ENCODE results near the gene MYO10. TPM values are rescaled to one million over a fixed set of nuclear protein-coding genes. Genes with fewer than 3 reads are reported as not detected.

MYO10 gene
- total RNA-seq, 2 experiments from 2014 or later: 0.03 to 1.7 TPM

GRCh38 chr5:16707869-16708192 lies 228.3 kb downstream of the MYO10 start:
- H3K4me3 ChIP-seq (ENCODE audit: low read depth, low read length, poor library complexity, severe bottlenecking): no peak overlapping the region
- H4K20me1 ChIP-seq (ENCODE audit: insufficient read depth, low read length): no peaks in the 10 kb centered on the region
- H2AFZ ChIP-seq (ENCODE audit: low read length): no peak overlapping the region
- intact Hi-C loops (cut with micrococcal nuclease; ENCODE audit: unreplicated experiment): no loop called here
- CTCF ChIA-PET (ENCODE audit: unreplicated experiment): no interaction called here
- no peaks in the 10 kb centered on the region for H3K36me3 ChIP-seq (ENCODE audit: insufficient read depth, low read length)
- DNase-seq (ENCODE audit: low spot score): no peak
- H3K4me2 ChIP-seq (ENCODE audit: low read length): no peak overlapping the region
- H3K27ac ChIP-seq (ENCODE audit: low read depth, low read length, poor library complexity, severe bottlenecking): no peak overlapping the region
- H3K9me2 ChIP-seq (ENCODE audit: insufficient read depth, low read length): no peaks in the 10 kb centered on the region
- H3K4me1 ChIP-seq (ENCODE audit: insufficient read depth, low read length, poor library complexity, severe bottlenecking): no peaks in the 10 kb centered on the region
- no peaks in the 10 kb centered on the region for H3K9me3 ChIP-seq (ENCODE audit: low read length)
- TF ChIP-seq, protein P1, sequence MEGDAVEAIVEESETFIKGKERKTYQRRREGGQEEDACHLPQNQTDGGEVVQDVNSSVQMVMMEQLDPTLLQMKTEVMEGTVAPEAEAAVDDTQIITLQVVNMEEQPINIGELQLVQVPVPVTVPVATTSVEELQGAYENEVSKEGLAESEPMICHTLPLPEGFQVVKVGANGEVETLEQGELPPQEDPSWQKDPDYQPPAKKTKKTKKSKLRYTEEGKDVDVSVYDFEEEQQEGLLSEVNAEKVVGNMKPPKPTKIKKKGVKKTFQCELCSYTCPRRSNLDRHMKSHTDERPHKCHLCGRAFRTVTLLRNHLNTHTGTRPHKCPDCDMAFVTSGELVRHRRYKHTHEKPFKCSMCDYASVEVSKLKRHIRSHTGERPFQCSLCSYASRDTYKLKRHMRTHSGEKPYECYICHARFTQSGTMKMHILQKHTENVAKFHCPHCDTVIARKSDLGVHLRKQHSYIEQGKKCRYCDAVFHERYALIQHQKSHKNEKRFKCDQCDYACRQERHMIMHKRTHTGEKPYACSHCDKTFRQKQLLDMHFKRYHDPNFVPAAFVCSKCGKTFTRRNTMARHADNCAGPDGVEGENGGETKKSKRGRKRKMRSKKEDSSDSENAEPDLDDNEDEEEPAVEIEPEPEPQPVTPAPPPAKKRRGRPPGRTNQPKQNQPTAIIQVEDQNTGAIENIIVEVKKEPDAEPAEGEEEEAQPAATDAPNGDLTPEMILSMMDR (conservative IDR thresholded peaks at IDR 0.05; ENCODE audit: low read length): no peak
- no peak for TF ChIP-seq EZH2phosphoT487 (IDR thresholded peaks at IDR 0.05; ENCODE audit: borderline replicate concordance, low read depth, low read length)
- H3K79me2 ChIP-seq (ENCODE audit: insufficient read depth, low read depth, low read length): no peaks in the 10 kb centered on the region
- POLR2A ChIA-PET: interaction anchor here (0.6 kb wide), 1 partner anchor 1135 kb away, joined by 7 read pairs; no protein-coding TSS in a partner anchor
- BruUV-seq (replicated peaks): no TSS peak

DNA sequence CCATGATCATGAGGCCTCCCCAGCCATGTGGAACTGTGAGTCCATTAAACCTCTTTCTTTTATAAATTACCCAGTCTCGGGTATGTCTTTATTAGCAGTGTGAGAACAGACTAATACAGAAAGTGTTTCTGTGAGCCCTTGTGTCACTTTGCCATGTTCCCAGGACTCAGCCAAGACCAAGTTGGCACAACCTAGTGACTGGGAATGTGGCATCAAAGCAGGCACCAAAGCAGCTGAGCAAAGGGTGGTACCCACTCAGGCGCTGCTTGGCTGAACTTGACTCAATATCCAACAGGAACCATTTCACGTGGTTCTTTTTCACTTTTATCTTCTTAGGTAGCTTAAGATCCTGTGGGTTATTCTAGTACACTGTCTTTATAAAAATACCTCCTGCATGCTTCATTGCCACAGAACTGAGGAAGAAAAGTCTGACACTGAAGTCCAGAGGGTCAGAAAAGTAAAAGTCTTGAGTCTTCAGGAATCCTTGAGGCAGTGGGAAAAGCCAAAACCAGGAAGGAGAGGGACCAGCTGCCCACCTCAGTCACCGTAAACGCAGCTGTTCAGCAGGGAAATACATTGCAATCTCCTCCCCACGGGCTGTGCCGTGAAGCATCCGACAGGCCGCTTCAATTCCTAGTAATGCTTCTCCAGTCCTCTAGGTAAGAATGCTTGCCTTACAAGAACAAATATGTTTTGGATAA lies 228.8 kb downstream of the MYO10 start:
- TF ChIP-seq, protein P1 (conservative IDR thresholded peaks at IDR 0.05; ENCODE audit: low read length): no peak
- no peak for TF ChIP-seq EZH2phosphoT487 (IDR thresholded peaks at IDR 0.05; ENCODE audit: borderline replicate concordance, low read depth, low read length)
- ChIA-PET POLR2A (no interaction called here), CTCF (ENCODE audit: unreplicated experiment) (no interaction called here)
- Histone ChIP-seq H3K9me3 (ENCODE audit: low read length) (no peaks in the 10 kb centered on the region), H2AFZ (ENCODE audit: low read length) (no peak overlapping the region), H3K9me2 (ENCODE audit: insufficient read depth, low read length) (no peaks in the 10 kb centered on the region), H3K27ac (ENCODE audit: low read depth, low read length, poor library complexity, severe bottlenecking) (no peak overlapping the region), H4K20me1 (ENCODE audit: insufficient read depth, low read length) (no peaks in the 10 kb centered on the region), H3K4me3 (ENCODE audit: low read depth, low read length, poor library complexity, severe bottlenecking) (no peak overlapping the region), H3K79me2 (ENCODE audit: insufficient read depth, low read depth, low read length) (no peaks in the 10 kb centered on the region), H3K4me1 (ENCODE audit: insufficient read depth, low read length, poor library complexity, severe bottlenecking) (no peaks in the 10 kb centered on the region), H3K36me3 (ENCODE audit: insufficient read depth, low read length) (no peaks in the 10 kb centered on the region), H3K4me2 (ENCODE audit: low read length) (no peak overlapping the region)
- no TSS peak for BruUV-seq (replicated peaks)
- intact Hi-C loops (cut with micrococcal nuclease; ENCODE audit: unreplicated experiment): no loop called here
- no peak for DNase-seq (ENCODE audit: low spot score)

- intact Hi-C loops (cut with micrococcal nuclease; ENCODE audit: unreplicated experiment): no loop called here
- POLR2A ChIA-PET: interaction anchor here (0.6 kb wide), 1 partner anchor 129 kb away, joined by 3 read pairs; no protein-coding TSS in a partner anchor
- Histone ChIP-seq H3K79me2 (ENCODE audit: insufficient read depth, low read depth, low read length) (no peaks in the 10 kb centered on the region), H3K36me3 (ENCODE audit: insufficient read depth, low read length) (no peaks in the 10 kb centered on the region), H3K27ac (ENCODE audit: low read depth, low read length, poor library complexity, severe bottlenecking) (no peak overlapping the region), H3K9me2 (ENCODE audit: insufficient read depth, low read length) (no peaks in the 10 kb centered on the region), H3K4me2 (ENCODE audit: low read length) (no peak overlapping the region), H2AFZ (ENCODE audit: low read length) (no peak overlapping the region), H3K4me3 (ENCODE audit: low read depth, low read length, poor library complexity, severe bottlenecking) (no peak overlapping the region), H4K20me1 (ENCODE audit: insufficient read depth, low read length) (no peaks in the 10 kb centered on the region), H3K4me1 (ENCODE audit: insufficient read depth, low read length, poor library complexity, severe bottlenecking) (no peaks in the 10 kb centered on the region), H3K9me3 (ENCODE audit: low read length) (no peaks in the 10 kb centered on the region)
- TF ChIP-seq, protein P1 (conservative IDR thresholded peaks at IDR 0.05; ENCODE audit: low read length): no peak
- TF ChIP-seq EZH2phosphoT487 (IDR thresholded peaks at IDR 0.05; ENCODE audit: borderline replicate concordance, low read depth, low read length): no peak
- DNase-seq (ENCODE audit: low spot score): no peak
- BruUV-seq (replicated peaks): no TSS peak
- CTCF ChIA-PET (ENCODE audit: unreplicated experiment): no interaction called here
These were observed 231.1 kb downstream of the MYO10 start for GRCh38 chr5:16704945-16705344.

Data from OCI-LY7 (cell line).